Neutrophil (primary cell): ENCODE data around the gene FRMPD2.

Source experiments
- H3K27ac ChIP-seq: fragments of 200-600 bp; sonication (generic); 2 replicates; pipeline ENCODE4 v1.5.1; 2016; ENCODE audit warnings: mild to moderate bottlenecking, moderate library complexity
- H3K27me3 ChIP-seq: fragments of 200-600 bp; sonication (generic); 2 replicates; pipeline ENCODE4 v1.6.0; 2016; ENCODE audit warnings: mild to moderate bottlenecking
- H3K36me3 ChIP-seq: fragments of 200-600 bp; sonication (generic); 2 replicates; pipeline ENCODE4 v1.5.1; 2017
- H3K4me1 ChIP-seq, 2 experiments: fragments of 200-600 bp in 1 of 2; sonication (generic) in 1 of 2; 1 replicate in 1 of 2; 2 replicates in 1 of 2; pipeline versions ENCODE4 v1.5.1 to v1.6.1; 2013 to 2016; ENCODE audit warnings: low read depth in 1 of 2, low read length in 1 of 2, mild to moderate bottlenecking in 1 of 2, moderate library complexity in 1 of 2; ENCODE audit not compliant: control insufficient read depth in 1 of 2, insufficient read depth in 1 of 2
- H3K4me3 ChIP-seq, 2 experiments: fragments of 200-600 bp in 1 of 2; sonication (generic) in 1 of 2; 1 replicate in 1 of 2; 2 replicates in 1 of 2; pipeline ENCODE4 v1.5.1; 2013 to 2016; ENCODE audit warnings: low read depth in 1 of 2, low read length in 1 of 2, mild to moderate bottlenecking in 1 of 2, moderate library complexity in 1 of 2
- H3K9me3 ChIP-seq: fragments of 200-600 bp; sonication (generic); 2 replicates; pipeline ENCODE4 v1.5.1; 2016
- TF ChIP-seq, protein P1 (sequence below): fragments of 200-600 bp; sonication (generic); IDR thresholded peaks from 2 replicates; pipeline ENCODE4 v1.5.1; 2016; ENCODE audit warnings: antibody characterized with exemption

FRMPD2 gene

DNA sequence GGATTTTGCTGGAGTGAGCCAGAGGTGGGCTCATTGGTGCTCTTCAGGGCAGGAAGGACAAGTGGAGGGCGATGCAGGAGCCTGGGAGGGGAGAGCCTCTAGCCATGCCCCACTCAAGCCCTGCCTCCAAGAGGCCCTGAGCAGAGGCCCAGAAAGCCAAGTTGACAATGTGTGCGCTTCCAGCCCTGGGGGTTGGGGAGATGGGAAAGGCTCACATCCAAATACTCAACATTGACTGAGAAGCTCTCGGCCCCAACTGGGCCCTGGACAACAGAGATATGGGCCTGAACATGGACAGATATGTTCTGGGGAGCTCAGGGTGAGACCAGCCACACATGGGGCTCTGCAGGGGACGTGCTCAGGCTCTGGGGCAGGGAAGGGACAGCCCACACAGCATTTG, 39.0 kb downstream of the FRMPD2 start:
- Histone ChIP-seq H3K4me3 (no peak overlapping the region), H3K27ac (no peak overlapping the region), H3K9me3 (no peaks in the 10 kb centered on the region), H3K27me3 (peaks cover 4% of the 10 kb centered on the region), H3K4me1 (no peaks in the 10 kb centered on the region), H3K36me3 (no peaks in the 10 kb centered on the region)
- TF ChIP-seq, protein P1, sequence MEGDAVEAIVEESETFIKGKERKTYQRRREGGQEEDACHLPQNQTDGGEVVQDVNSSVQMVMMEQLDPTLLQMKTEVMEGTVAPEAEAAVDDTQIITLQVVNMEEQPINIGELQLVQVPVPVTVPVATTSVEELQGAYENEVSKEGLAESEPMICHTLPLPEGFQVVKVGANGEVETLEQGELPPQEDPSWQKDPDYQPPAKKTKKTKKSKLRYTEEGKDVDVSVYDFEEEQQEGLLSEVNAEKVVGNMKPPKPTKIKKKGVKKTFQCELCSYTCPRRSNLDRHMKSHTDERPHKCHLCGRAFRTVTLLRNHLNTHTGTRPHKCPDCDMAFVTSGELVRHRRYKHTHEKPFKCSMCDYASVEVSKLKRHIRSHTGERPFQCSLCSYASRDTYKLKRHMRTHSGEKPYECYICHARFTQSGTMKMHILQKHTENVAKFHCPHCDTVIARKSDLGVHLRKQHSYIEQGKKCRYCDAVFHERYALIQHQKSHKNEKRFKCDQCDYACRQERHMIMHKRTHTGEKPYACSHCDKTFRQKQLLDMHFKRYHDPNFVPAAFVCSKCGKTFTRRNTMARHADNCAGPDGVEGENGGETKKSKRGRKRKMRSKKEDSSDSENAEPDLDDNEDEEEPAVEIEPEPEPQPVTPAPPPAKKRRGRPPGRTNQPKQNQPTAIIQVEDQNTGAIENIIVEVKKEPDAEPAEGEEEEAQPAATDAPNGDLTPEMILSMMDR, result no peak

DNA sequence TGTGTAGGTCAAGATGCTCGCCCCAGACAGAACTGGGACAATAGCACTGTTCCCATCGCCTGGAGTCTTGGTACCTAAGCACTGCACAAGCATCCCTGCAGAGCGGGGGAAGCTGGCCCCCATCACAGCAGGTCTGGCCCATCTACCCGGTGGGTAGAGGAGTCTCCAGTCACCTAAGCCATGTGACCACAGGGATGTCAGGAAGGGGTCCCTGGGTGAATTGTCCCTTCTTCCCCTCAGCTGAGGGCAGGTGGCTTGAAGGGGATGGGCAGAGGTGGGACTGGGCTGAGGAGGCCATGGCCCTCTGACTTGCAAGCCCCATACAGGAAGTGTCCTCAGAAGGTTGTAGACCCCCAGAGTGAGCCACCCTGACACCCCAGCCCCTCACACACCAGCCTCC, 39.7 kb downstream of the FRMPD2 start:
- H3K4me1 ChIP-seq, result no peaks in the 10 kb centered on the region
- peaks cover 9% of the 10 kb centered on the region for H3K27me3 ChIP-seq
- H3K9me3 ChIP-seq, result no peaks in the 10 kb centered on the region
- TF ChIP-seq, protein P1, result no peak
- H3K4me3 ChIP-seq, result no peak overlapping the region
- no peak overlapping the region for H3K27ac ChIP-seq
- no peaks in the 10 kb centered on the region for H3K36me3 ChIP-seq

DNA sequence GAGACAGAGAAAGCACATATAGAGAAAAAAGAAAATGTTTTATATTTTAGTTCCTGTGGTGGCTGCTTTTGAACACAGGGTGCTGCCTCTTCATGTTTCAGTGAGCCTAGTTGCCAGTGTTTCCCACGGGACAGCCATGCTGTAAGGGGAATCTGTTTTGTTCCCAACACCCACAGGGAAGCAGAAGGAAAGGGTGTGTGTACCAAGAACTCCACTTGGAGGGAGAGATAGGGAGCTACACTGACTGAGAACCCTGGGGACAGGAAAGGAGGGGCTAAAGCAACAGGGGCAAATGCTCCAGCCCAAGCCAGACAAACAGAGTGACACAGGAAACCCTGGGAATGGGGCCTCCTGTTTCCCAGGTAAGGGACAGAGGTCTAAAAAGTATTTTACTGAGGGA, 40.2 kb downstream of the FRMPD2 start:
- no peak overlapping the region for H3K27ac ChIP-seq
- peaks cover 9% of the 10 kb centered on the region for H3K27me3 ChIP-seq
- H3K4me3 ChIP-seq, result no peak overlapping the region
- TF ChIP-seq, protein P1, result no peak
- no peaks in the 10 kb centered on the region for H3K9me3 ChIP-seq
- H3K4me1 ChIP-seq, result no peaks in the 10 kb centered on the region
- no peaks in the 10 kb centered on the region for H3K36me3 ChIP-seq

DNA sequence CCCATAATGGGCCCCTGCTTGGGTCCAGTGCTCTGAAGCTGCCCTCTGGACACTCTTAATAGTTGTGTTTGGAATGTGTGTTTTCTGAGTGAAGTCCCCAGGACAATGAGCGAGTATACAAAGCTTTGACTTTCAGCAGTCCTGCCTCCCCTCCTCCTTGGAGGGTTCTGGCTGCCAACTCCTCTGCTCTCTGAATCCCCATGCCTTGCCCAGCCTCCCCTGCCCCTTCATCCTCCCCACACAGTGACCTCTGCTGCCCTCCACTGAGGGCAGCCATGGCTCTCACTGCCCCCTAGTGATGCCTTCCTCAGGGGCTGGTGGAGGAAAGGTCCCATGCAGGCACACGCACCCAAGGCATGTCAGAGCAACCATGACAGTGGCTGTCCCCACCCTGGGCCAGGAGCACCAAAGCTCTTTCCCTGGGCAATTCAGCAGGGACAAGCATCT, 40.9 kb downstream of the FRMPD2 start:
- H3K27ac ChIP-seq, result no peak overlapping the region
- H3K36me3 ChIP-seq, result no peaks in the 10 kb centered on the region
- no peaks in the 10 kb centered on the region for H3K9me3 ChIP-seq
- TF ChIP-seq, protein P1, result no peak
- H3K4me1 ChIP-seq, result no peaks in the 10 kb centered on the region
- H3K4me3 ChIP-seq, result no peak overlapping the region
- H3K27me3 ChIP-seq, result peaks cover 9% of the 10 kb centered on the region

DNA sequence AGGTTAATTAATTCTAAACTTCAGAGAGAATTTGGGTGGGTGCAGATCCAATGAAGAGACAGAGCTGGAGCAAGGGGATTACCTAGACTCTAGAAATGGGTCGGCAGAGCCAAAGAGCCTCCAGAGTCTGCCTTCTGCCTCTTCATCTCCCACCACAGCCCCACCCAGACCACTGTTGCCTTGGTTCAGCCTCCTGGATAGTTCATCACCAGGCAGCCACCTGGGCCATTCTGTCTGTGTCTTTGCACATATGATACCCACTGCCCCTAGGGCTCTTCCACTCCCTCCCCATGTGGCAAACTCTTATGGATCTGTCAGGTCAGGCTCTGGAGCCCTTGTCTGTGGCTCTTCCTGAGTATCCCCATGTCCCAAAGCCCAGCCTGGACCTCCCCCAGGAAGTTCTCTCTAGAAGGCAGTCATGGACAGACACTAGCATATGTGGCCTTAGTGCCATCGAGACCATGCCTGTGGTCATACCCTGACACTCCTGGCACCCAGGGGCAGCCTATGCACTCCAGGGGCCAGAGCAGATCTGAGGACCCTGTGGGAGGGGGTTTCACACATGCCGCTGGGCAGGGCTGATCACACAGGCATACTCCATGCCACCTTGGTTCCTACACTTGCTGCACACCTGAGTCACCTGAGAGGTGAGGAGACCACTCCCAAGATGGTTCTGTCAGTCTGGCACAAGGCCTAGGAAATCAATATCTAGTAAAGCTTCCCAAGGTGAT, 41.6 kb downstream of the FRMPD2 start:
- no peak overlapping the region for H3K27ac ChIP-seq
- peaks cover 9% of the 10 kb centered on the region for H3K27me3 ChIP-seq
- no peak overlapping the region for H3K4me3 ChIP-seq
- no peaks in the 10 kb centered on the region for H3K36me3 ChIP-seq
- TF ChIP-seq, protein P1, result no peak
- H3K4me1 ChIP-seq, result no peaks in the 10 kb centered on the region
- no peaks in the 10 kb centered on the region for H3K9me3 ChIP-seq
